Suppressor macrophage treated with lipopolysaccharide for 4 hours (primary cell): ENCODE results near the gene SORCS1.

Source experiments
- DNase-seq: peaks from one replicate; pipeline ENCODE4 v3.0.0-alpha.2; 2020

Gene SORCS1

DNA sequence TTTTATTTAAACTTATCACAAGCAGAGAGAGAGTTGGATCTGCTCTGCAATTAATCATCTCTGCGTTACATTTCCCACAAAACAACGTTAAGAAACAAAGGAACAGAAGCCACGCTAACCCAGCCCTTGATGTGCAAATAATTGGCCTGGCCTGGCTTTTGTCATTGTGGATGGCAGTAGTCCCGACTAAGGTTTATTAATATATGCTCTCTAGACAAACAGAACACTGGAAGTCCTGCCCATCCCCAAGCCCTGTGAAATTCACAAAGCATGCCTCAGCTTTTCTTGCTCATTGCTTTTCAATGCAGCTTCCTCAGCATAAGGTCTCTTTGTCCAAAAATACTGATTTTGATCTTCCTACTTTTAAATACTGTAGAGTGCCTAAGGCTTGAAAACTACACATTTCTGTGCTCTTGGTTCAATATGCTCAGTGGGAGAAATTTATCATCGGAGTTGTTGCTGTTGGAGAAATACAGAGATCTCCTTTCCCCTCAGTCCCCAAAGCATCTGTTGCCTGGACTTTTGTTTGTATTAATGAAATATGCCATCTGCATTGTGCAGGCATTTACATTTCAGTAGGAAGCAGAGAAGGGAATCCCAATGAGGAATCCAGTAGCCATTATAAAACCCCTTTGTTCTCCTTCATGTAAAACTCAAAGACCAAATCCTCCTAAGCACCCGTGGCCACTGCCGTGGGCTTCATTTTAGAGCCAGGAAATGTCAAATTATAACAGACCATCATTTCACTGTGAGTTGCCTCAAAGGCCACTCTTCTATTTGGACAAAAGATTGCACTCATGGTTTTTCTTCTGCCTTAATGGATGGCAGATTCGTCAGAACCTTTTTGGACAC lies 61.1 kb downstream of the SORCS1 start:
- DNase-seq, result no peak

DNA sequence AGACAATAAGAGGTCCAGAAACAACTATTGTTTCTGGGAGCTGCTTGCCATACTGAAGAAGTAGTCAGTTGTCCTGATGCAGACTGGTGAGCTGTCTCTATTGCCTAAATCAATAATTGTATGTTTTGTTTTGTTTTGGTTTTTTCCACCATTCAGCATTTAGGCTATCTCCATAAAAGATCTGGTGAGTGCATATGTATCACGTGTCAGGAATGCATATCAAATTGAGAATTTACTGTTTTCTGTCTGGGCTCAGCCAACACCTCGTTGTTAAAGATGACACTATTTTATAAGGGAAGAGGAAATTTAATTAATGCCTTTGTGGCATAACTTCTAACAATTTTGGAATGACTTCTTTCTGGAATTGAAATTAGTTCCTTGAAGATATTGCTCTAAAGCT lies 66.2 kb downstream of the SORCS1 start:
- no peak for DNase-seq

DNA sequence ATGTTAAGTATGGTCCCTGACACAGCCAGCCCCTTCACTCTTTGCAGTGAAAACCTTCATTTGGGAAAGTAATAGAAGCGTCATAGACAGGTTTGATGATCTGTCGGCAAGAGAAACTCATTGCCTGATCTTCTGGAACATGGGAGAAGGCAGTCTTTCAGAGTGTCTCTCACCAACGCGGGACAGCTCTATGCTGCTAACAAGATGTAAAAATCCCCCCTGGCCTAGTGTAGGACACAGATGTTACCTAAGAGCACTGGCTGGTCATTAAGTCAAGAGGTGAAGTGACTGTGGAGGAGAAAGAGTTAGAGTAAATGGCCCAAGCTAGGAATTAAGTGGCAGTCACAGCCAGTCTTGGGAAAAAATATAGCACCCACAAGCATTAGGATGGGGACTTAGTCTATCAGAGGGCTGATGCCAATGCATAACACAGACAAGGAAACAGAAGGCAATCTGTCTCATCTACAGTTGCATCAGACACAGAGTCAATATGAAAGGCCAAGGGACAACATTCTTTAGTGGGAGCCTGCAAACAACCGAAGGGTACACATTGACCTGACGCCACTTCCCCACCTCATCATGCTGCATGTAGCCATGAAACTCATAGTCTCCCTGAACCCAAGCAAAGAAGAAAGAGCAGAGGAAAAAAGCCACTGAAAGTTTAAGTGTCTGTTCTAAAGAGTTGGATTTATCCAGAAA lies 69.5 kb downstream of the SORCS1 start:
- DNase-seq, result no peak

DNA sequence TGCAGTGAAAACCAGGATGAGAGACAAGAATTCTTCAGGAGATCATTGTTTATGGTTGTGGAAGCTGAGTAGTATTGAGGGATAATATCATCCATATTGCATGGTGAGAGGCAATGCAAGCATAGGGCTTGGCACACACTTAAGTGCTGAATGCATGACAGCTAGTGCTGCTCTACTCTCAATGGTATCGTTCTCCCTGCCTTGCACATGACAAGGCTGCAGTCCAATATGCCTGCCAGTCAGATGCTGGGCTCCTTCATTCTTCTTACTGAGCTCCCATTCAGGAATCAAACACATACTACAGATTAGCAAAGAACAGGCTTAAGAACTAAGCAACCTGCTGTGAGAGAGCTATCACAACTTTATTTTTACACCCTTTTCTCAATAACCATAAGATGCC lies 72.2 kb downstream of the SORCS1 start:
- no peak for DNase-seq

DNA sequence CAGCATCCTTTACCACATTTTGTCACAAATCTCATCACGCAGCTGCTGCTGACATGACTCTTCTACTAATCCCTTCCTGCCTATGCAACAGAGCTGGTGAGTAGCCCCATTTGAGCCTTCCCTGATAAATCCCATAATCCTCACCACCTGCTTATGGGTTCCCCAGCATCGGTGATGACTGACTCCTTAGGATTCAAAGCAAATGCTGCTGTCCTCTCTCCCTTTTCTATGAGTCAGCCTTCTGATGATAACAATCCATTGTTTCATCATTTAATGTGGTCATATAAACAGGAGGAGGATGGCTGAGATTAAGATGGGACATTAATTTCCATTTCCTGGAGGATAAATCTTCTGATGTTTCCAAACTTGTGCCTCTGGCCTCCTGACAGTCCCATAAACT lies 73.4 kb downstream of the SORCS1 start:
- no peak for DNase-seq

DNA sequence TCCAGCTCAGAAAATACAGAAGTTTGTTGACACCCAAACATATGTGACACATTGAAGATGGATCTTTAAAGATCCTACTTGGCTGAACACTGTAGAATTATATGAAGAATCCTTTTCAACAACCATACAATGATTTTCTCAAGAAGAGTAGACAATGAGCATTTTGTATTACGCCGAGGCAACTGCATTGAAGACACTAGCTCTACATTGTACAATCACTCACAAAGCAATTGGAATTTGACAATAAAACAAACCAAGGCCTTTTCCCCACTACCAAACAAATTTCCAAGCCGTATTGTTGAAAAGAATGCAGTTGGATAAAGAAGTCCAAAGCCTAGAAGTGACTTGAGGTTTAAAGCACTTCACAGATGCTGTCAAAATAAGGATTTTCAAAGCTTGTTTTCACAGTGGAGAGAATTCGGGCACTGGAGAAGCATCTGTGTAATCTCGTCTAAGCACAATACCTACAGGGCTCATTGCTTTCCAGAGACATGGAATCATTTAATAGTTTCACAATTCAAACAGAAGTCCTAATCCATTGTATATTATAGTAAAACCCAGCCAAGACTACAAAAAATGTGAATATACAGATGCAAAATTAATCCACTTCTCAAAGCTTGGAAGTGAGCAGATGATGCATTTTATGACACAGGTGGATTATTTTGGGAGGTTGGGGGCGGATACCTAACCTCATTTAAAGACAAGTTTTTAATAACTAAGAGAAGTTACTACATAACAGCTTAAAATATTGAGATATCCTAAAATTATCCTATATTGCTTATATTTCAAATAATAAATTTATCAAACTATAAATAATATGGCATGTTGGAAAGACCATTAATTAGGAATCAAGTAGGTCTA lies 78.6 kb downstream of the SORCS1 start:
- no peak for DNase-seq

DNA sequence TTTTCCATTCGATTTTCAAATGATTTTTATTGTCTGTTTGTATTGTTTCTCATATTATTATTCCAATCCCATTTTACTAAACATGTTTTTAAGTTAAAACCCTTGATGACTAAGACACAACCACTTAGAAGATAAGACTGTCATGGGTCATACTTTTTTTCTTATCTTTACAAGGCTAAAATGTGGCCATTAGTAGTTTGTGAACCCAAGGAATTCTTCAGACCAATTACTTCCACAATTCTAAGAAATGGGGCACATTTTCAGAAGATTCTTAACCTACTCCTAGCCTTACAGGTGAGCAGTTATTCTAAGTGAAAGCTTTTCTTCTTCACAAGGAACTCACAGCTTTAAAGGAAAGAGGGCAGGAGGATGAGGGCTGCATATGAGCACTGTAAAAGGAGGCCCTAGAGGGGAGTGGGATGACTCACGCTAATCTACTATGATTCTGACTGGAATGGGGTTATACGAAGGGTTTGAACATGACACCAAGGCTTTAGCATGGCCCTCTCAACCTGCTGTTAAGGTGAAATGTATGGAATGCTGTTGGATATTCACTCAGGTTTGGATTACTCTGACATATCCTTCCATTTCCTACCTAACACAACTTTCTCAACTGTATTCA lies 81.0 kb downstream of the SORCS1 start:
- DNase-seq, result no peak

DNA sequence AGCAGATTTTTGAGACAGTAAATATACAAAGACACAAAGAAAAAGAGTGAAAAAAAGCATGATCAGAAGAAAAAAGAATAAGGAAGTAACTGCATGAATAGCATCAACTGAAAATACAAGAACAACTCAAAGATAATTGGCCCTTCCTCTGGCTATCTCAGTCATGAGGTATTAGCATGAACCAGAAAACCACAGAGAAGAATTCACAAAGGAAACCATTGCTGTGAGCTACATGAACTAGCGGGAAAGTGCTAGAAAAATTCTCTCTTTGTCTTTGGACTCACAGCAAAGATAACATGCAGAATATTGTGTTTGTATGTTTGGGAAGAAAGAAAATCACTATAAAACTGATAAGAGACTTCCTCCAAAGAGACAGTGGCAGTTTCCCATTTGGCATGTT lies 82.9 kb downstream of the SORCS1 start:
- DNase-seq, result no peak

DNA sequence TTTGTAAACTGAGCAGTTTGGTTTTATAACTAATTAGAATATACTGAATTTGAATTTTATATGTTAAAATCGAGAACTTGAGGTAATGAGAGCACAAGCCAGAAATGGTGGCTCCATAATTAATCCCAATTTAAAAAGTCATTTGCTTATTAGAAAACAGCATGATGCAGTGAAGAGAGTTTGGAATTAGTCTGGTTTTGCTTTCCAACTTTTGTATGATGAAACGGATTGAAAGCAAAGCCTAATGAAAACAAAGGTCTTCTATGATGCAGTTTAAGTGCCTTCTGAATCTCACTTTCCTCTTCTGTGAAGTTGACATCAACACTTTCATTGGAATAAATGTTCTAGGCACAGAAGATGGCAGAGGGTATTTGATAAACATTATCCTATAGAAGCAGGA lies 89.4 kb downstream of the SORCS1 start:
- no peak for DNase-seq

DNA sequence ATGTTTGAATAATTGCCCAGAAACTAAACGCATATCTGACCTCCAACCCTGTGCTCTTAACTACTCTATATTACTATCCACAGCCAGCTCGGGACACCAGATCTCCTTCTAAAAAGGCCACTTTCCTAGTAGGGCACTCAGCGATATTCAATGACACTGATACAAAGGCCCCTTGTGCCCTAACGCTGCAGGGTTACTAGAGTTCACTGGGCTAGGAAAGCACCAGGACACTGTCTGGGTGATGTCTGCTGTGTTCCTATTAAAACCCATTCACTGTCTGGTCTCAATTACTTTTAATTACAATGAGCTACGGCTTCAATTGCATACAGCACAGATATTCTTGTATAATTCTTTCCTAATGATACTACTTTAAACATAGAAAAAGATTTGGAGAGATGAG lies 91.7 kb downstream of the SORCS1 start:
- no peak for DNase-seq

DNA sequence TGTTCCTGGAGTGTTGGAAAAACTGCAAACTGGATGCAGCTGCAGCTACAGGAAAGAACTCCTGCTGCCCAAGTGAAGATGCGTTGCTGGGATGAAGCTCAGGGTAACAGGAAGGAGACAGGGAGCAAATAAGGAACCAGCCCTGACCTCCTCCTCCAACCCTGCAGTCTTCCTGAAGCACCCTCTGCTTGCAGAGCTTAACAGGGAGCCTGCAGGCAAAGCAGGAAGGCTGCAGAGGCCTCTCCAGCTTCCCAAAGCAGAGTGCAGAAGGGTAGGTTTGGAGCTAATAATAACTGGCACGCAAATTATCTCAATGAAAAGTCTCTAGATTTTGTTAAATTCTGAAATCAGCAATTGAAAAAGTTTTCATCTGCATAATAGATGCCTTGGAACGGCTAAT lies 92.5 kb downstream of the SORCS1 start:
- no peak for DNase-seq

DNA sequence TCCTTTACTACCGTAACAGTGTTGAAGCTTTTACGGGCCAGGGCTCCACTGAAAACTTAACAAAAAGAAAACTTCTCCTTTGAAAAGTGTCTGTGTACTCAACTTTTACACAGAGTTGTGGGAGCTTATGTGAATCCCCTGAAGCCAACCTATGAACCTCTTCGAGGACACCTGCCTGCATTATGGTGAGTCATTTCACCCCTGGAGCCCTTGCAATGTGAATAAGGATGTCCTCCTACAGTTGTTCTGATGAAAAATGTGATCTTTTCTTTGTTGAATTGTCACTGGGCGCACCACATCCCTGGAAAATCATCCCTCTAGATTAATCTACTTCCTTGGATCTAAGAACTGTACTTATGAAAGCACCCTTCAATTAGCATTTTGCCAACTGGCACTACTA lies 93.2 kb downstream of the SORCS1 start:
- DNase-seq, result no peak

DNA sequence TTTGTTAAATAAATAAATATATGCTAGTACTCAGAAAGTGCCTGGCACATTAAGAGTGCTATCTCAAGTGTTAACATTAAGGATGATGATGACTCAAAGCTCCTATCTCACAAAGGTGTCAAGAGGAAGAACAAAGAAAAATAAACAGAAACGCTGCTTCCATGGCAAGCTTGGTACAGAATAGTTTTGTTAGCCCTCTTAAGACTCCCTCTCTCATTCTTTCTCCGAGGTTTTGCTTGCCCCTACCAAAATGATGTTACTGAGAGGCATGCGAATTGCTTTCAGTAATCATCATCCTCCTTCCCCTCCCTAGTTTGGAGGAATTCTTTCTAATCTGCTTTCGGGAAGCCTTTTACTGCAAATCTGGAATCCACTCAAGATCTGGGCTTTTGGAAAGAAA lies 96.7 kb downstream of the SORCS1 start:
- no peak for DNase-seq

DNA sequence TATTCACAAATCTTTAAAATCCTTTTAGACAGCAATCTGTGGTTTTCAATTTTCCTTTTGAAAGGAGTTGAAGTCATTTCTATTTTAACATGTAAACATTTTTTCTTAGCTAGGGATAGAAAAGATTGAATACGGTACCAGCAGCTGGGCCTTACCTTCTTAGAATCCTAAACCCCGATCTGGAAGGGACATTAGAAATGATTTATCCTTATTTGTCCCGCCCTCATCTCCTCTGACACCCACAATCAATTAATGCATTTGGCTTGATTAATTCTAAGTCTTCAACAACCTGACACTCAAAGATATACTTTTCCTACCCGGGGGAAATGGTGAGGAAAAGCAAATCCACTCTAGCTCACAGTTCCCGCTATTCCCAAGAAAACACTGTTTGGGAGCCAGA lies 100.4 kb downstream of the SORCS1 start:
- no peak for DNase-seq

DNA sequence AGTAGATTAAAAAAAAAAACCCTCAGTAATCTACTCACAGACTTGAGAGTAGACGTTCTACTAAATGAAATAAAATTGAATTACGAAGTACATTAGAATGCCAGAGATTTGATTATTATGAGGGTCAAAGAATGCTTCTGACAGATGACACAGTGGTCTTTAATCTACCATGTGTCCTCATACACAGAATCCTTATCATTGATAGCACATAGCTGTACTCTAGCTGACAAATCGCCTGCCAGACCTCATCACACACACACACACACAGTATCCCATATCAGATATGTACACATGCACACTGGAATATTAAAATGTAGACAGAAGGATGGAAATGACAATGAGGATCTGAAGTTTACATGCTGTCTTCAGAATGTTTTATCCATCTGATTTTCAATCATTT lies 104.6 kb downstream of the SORCS1 start:
- DNase-seq, result no peak

DNA sequence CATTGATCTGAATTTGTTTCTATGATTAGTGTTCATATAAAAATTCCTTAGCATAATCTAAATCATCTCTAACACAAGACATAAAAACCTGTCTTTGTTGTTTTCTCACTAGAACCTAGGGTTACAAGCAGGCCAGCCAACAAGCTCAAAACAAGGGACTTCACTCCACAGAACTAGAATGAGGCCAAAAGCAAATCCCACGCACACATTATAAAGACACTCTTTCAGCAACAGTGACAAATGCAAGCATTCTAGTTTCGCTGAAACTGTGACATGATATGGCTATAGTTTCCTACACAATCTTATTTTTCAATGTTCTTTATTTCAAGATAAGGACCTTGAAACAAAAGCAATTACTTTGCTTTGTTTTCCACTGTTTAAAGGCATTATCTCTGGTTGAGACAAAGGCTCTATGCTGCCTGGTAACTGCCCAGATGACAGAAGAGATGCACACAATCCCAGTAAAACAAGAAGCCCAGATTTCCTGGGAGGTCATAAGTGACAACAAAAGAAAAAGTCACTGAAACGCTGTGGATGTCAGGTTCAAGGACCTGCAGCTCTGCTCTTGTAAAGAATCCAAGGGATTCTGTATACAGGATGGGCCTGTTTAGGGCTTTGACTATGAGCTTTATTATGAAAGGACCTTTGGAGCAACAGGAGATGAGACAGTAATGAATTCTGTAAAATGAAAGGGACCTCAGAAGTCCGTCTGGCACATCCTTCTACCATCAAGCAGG lies 105.3 kb downstream of the SORCS1 start:
- no peak for DNase-seq

DNA sequence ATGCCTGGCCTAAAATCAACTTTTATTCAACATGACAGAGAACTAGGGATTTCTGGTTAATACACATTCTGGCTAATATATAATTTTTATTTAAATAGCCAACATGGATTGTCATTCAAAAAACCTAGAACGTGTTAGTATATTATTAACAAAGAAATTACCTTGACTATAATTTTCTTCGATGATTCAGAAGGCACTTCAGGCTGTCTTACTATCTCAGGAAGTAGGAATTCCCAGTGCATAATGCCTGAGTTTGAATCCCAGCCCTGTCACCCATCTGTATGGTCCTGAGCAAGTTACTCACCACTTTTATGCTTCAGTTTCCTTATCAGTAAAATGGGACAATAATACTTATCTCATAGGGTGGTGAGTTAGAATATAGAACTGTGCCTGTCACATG lies 106.2 kb downstream of the SORCS1 start:
- DNase-seq, result no peak

DNA sequence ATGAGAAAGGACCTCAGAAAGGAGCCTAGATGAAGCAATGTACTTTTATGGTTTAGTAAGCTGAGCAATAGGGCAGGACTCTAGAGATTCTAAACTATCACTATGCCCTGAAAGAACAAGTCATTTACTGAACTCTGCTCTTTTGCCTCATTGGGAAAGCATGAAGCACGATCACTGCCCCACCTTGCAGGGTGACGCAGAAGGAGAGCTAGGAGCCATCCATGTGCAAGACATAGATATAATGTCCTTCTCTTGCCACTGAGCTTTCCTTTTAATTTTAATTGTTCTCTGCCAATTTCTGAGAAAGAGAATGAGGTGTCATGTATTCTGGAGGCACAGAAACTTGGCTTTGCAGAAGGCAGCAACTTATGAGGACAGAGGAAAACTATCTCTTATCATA lies 108.3 kb downstream of the SORCS1 start:
- DNase-seq, result no peak

DNA sequence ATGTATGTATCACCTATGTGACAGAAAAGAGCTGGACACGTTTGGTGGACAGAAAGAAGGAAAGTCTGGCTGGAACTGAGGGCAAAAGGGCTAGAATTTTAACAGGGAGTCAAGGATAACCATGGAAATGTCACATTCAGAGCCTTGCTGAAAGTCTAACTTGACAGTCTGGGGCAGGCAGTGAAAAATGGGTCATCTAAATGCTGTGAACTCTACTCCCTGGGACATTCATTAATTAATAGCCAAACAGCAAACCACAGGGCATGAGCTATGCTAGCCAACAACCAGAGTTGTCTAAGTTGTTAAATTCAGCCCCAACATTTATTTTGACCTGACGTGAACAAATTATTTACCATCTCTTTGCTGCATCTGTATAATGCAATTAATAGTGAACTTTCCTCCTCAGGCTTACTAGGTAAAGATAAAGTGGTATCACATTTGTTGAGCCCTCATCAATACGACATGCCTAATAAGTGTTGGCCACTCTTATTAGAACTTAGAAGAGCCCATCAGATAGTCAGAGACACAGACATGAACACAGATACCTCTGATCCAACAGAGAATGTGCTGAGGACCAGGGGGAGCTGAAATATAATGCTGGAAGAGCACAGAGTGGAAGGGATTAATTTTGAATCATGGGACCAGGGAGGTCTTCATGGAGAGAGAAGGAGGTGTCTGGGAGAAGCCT lies 109.9 kb downstream of the SORCS1 start:
- DNase-seq, result no peak

DNA sequence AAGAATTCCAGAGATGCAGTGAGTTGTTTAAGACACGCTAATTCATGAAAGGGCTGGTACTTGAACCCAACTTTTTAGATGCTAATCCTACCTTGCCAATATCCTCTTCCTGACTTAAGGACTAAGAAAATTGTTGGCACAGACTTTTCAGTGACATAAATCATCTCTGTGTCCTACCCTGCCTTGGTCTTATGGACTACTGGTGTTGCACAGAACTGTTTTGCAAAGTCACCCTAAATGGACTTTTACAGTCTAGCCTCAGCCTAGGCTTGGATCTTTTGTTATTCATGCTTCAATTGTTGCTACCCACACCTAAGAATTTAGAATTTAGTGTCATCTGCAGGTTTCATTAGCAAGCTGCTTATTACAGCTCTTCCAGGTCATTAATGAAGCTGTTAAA lies 112.7 kb downstream of the SORCS1 start:
- no peak for DNase-seq

DNA sequence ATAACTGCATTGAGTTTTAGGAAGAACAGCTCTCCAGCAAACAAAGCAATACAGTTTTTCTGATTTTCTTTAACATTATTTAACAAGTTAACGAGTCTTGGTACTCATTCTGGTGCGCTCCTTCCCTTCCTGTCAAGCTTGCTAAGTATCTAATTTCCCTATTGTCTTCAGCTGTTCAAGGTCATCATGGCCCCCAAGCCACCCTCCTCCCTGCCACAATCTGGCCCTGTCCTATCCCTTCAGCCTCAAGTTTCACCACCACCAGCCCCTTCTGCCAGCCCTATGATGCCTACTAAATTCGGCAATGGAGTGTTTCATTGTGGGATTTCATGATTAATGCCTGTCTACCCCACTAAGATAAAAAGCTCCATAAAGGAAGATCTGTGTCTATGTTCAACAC lies 121.0 kb downstream of the SORCS1 start:
- no peak for DNase-seq
